IMR-90 (cell line): ENCODE results near the gene GAS2L3.

Experiments
- CEBPB ChIP-seq: IDR thresholded peaks from 2 replicates; pipeline ENCODE4 v1.6.1; 2012; ENCODE audit warnings: low read depth, low read length, improper control_type of control experiment
- CHD1 ChIP-seq: IDR thresholded peaks from 2 replicates; pipeline ENCODE4 v1.6.1; 2012; ENCODE audit warnings: low read depth, low read length, improper control_type of control experiment
- TF ChIP-seq, protein P1 (sequence below): conservative IDR thresholded peaks from 2 replicates; pipeline ENCODE4 v1.5.1; 2012; ENCODE audit warnings: mild to moderate bottlenecking, low read depth, low read length, improper control_type of control experiment

DNA sequence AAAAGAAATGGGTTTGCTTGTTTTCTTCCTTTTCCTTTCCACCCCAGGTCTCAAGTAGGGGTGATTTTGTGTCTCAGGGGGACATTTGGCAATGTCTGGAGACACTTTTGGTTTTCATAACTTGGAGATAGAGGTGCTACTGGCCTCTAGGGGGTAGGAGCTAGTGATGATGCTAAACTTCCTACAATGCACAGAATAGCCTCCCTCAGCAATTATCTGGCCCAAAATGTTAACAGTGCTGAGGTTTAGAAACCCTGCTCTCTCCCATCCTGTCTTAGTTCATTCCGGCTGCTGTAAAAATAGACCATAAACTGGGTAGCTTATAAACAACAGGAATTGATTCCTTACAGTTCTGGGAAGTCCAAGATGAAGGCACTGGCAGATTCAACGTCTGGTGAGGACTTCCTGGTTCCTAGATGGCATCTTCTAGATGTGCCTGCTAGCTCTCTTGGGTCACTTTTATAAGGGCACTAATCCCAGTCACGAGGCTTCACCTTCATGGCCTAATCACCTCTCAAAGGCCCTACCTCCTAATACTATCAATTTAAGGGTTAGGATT, 7.4 kb upstream of the GAS2L3 start:
- TF ChIP-seq, protein P1, sequence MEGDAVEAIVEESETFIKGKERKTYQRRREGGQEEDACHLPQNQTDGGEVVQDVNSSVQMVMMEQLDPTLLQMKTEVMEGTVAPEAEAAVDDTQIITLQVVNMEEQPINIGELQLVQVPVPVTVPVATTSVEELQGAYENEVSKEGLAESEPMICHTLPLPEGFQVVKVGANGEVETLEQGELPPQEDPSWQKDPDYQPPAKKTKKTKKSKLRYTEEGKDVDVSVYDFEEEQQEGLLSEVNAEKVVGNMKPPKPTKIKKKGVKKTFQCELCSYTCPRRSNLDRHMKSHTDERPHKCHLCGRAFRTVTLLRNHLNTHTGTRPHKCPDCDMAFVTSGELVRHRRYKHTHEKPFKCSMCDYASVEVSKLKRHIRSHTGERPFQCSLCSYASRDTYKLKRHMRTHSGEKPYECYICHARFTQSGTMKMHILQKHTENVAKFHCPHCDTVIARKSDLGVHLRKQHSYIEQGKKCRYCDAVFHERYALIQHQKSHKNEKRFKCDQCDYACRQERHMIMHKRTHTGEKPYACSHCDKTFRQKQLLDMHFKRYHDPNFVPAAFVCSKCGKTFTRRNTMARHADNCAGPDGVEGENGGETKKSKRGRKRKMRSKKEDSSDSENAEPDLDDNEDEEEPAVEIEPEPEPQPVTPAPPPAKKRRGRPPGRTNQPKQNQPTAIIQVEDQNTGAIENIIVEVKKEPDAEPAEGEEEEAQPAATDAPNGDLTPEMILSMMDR, result no peak
- TF ChIP-seq CHD1 (no peak), CEBPB (no peak)
